Transverse colon (tissue), 3 donors: ENCODE data around the gene TMEM86A.

Experiments used
- POLR2A ChIP-seq: fragments of 450-650 bp; IDR thresholded peaks from one replicate; pipeline ENCODE4 v1.6.1; 2016; ENCODE audit warnings: antibody characterized with exemption, mild to moderate bottlenecking, moderate library complexity
- TF ChIP-seq, protein P1 (sequence below), 5 experiments: fragments of 200-600 bp in 3 of 5; fragments of 450-650 bp in 2 of 5; sonication (generic) in 3 of 5; IDR thresholded peaks; 1 replicate in 2 of 5; 2 replicates in 3 of 5; pipeline ENCODE4 v1.5.1; 2016 to 2017; ENCODE audit warnings: antibody characterized with exemption in 5 of 5, inconsistent platforms in 3 of 5, mild to moderate bottlenecking in 2 of 5, moderate library complexity in 1 of 5

DNA sequence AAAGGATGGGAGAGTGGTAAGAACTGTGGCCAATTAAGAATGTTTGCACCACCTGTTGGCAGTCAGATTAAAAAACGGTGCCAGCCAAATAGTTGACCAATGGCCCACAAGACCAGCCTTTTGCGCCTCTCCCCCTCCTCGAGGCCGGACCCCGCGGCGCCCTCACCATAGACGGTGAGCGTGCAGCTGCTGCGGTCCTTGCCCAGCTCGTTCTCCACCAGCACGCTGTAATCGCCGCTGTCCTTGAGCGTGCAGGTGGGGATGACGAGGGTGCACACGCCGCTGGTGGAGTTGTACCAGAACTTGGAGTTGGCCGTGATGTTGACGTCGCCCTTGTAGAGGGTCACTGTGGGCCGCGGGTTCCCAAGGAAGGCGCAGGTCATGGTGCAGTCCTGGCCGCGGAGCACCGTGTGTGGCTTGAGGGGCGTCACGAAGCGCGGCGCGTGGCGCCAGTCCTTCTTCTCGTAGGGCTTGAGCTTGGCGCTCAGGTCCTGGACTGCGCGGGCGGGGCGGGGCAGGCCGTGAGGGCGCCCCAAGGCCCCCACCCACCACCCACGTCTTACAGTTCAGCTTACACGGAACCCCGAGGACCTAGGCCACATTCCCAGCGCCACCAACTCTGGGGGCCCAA is 7.2 kb downstream of the TMEM86A start:
- TF ChIP-seq, protein P1, sequence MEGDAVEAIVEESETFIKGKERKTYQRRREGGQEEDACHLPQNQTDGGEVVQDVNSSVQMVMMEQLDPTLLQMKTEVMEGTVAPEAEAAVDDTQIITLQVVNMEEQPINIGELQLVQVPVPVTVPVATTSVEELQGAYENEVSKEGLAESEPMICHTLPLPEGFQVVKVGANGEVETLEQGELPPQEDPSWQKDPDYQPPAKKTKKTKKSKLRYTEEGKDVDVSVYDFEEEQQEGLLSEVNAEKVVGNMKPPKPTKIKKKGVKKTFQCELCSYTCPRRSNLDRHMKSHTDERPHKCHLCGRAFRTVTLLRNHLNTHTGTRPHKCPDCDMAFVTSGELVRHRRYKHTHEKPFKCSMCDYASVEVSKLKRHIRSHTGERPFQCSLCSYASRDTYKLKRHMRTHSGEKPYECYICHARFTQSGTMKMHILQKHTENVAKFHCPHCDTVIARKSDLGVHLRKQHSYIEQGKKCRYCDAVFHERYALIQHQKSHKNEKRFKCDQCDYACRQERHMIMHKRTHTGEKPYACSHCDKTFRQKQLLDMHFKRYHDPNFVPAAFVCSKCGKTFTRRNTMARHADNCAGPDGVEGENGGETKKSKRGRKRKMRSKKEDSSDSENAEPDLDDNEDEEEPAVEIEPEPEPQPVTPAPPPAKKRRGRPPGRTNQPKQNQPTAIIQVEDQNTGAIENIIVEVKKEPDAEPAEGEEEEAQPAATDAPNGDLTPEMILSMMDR (IDR thresholded peaks at IDR 0.05) = no peak
- no peak for TF ChIP-seq POLR2A
